Upper lobe of right lung (tissue), 1 donor: ENCODE measurements around the gene TMEM106C. TPM values are rescaled to one million over a fixed set of nuclear protein-coding genes. Genes with fewer than 3 reads are reported as not detected.

Source experiments
- ATAC-seq: fragments of 200-7000 bp; cut with Tn5 transposase; one replicate; pipeline ENCODE4 v1.9.1; 2020; ENCODE audit warnings: mild to moderate bottlenecking, moderate library complexity
- DNase-seq: peaks from one replicate; pipeline ENCODE4 v3.0.0-alpha.2; 2020
- H3K27ac ChIP-seq: fragments of 200-600 bp; one replicate; pipeline ENCODE4 v1.8.0; 2022
- H3K27me3 ChIP-seq: fragments of 200-600 bp; one replicate; pipeline ENCODE4 v1.8.0; 2022; ENCODE audit warnings: mild to moderate bottlenecking
- H3K36me3 ChIP-seq: fragments of 200-600 bp; one replicate; pipeline ENCODE4 v1.8.0; 2022
- H3K4me1 ChIP-seq: fragments of 200-600 bp; one replicate; pipeline ENCODE4 v1.8.0; 2022
- H3K4me3 ChIP-seq: fragments of 200-600 bp; one replicate; pipeline ENCODE4 v1.8.0; 2022; ENCODE audit warnings: mild to moderate bottlenecking
- H3K9me3 ChIP-seq: fragments of 200-600 bp; one replicate; pipeline ENCODE4 v1.8.0; 2022
- CTCF ChIP-seq: fragments of 200-600 bp; IDR thresholded peaks from one replicate; pipeline ENCODE4 v1.8.0; 2022; ENCODE audit warnings: antibody characterized with exemption
- intact Hi-C: fragments of 100-400 bp; cut with DNase I; formaldehyde crosslinking; loops from one replicate; pipeline ENCODE4 v1.11.0; 2022
- total RNA-seq: library from RNA; stranded (reverse); fragmentation: NEBNext Ultra II Directional; extraction: Animal tissue kit (Norgen Biotek cat#: 25700); gene quantifications from one replicate; pipeline ENCODE4 v1.2.1, GENCODE V29; 2021
- donor health status: DM: no; HTN: yes; CAD: no; lungs with severe emphysema.

Gene TMEM106C
- total RNA-seq, 1 donor from 2014 or later = 45.4 TPM

DNA sequence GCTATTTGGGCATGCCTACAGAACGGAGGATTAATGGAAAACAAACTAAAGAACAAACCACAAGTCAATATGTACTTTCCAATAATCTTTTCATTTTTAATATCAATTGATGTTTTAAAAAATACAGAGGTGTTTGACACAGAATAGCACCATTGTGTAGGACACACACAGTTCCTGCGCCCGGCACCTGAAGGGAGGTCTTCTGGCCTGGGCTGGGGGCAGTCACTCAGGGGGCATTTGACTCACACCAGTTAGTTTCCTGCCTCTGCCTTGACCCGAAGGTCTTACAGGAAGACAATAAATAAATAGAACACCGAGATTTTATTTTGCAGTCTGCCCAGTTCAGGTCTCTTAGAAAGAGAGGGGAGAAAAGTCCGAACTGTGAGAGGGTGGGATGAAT, 9.5 kb downstream of the TMEM106C start:
- TF ChIP-seq CTCF = no peak
- Histone ChIP-seq H3K27me3 (no peaks in the 10 kb centered on the region), H3K27ac (no peak overlapping the region), H3K36me3 (no peaks in the 10 kb centered on the region), H3K4me1 (no peaks in the 10 kb centered on the region), H3K9me3 (no peaks in the 10 kb centered on the region), H3K4me3 (no peak overlapping the region)
- intact Hi-C loops = no loop called here
- ATAC-seq = no peak
- DNase-seq = no peak

GRCh38 chr12:47973870-47974269, 10.5 kb downstream of the TMEM106C start:
- H3K4me3 ChIP-seq = no peak overlapping the region
- no peaks in the 10 kb centered on the region for H3K36me3 ChIP-seq
- no peak overlapping the region for H3K27ac ChIP-seq
- DNase-seq (no peak), ATAC-seq (no peak)
- no peaks in the 10 kb centered on the region for H3K4me1 ChIP-seq
- no peaks in the 10 kb centered on the region for H3K27me3 ChIP-seq
- no peaks in the 10 kb centered on the region for H3K9me3 ChIP-seq
- intact Hi-C loops = no loop called here
- TF ChIP-seq CTCF = no peak

DNA sequence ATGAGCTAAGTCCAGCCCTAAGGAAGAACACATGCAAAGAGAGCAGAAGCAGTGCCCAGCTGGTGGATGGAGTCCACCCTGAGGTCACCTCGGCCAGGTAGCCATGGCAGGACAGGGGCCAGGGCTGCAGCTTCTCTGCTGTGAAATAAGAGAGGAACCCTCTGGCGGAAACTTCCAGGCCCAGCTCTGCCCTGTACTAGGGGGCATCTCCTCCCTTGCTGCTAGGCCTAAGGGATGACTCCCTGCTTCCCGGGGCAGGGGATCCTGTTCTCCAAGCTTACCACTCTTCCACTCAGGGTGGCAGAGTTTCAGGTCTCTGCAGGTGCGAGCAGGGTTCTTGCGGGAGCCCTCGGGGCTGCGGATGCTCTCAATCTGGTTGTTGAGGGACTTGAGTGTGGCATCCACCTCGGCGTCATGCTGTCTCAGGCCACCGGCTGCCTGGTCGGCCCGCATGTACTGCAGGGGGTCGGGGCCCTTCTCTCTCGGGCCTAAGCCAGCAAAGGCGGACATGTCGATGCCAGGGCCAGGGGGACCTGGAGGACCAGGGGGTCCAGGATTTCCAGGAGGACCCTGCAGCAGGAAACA, 11.7 kb downstream of the TMEM106C start:
- H3K4me3 ChIP-seq = no peak overlapping the region
- H3K9me3 ChIP-seq = no peaks in the 10 kb centered on the region
- no peak for ATAC-seq
- intact Hi-C loops = no loop called here
- H3K27me3 ChIP-seq = no peaks in the 10 kb centered on the region
- H3K4me1 ChIP-seq = no peaks in the 10 kb centered on the region
- H3K36me3 ChIP-seq = no peaks in the 10 kb centered on the region
- DNase-seq = no peak
- TF ChIP-seq CTCF = no peak
- H3K27ac ChIP-seq = no peak overlapping the region

- Histone ChIP-seq H3K27ac (no peak overlapping the region), H3K4me1 (no peaks in the 10 kb centered on the region), H3K36me3 (no peaks in the 10 kb centered on the region), H3K4me3 (no peak overlapping the region), H3K27me3 (no peaks in the 10 kb centered on the region), H3K9me3 (no peaks in the 10 kb centered on the region)
- DNase-seq (no peak), ATAC-seq (no peak)
- TF ChIP-seq CTCF = no peak
- intact Hi-C loops = no loop called here
Measured at GRCh38 chr12:47975816-47976215, 12.4 kb downstream of the TMEM106C start.

- no peak for DNase-seq
Measured at GRCh38 chr12:47977046-47977771, 13.8 kb downstream of the TMEM106C start.

More at GRCh38 chr12:47977046-47977771, 13.8 kb downstream of the TMEM106C start:
- TF ChIP-seq CTCF = no peak
- Histone ChIP-seq H3K9me3 (no peaks in the 10 kb centered on the region), H3K4me3 (no peak overlapping the region), H3K36me3 (no peaks in the 10 kb centered on the region), H3K4me1 (no peaks in the 10 kb centered on the region), H3K27me3 (no peaks in the 10 kb centered on the region), H3K27ac (no peak overlapping the region)
- ATAC-seq = no peak
- intact Hi-C loops = no loop called here
